ENCODE results near the gene ZFAND3. TPM values are rescaled to one million over a fixed set of nuclear protein-coding genes. Genes with fewer than 3 reads are reported as not detected.

Gene ZFAND3
- polyA plus RNA-seq, 1 of the 3 experiments (the other 2 are of a cell fraction): 16.7 TPM

GRCh38 chr6:38045701-38046305 lies 226.3 kb downstream of the ZFAND3 start:
- ChIA-PET CTCF (interaction anchor here (6.7 kb wide), 1 partner anchor 12 kb away, joined by 32 read pairs; no protein-coding TSS in a partner anchor), POLR2A (no interaction called here)
- Histone ChIP-seq H3F3A (replicated peaks; ENCODE audit: insufficient read depth) (peaks cover under 1% of the 10 kb centered on the region), H3K9me3 (no peaks in the 10 kb centered on the region), H3K79me2 (ENCODE audit: insufficient read depth) (peaks cover 80% of the 10 kb centered on the region), H4K20me1 (ENCODE audit: insufficient read depth) (peaks cover 70% of the 10 kb centered on the region), H3K36me3 (replicated peaks in 1 of 2; ENCODE audit: control insufficient read depth in 1 of 2, insufficient read depth in 2 of 2, low read length in 1 of 2) (no peaks in the 10 kb centered on the region), H3K4me1 (ENCODE audit: control insufficient read depth in 1 of 2, insufficient read depth in 2 of 2, low read depth in 1 of 2, low read length in 1 of 2) (peaks cover 0 to 3% of the 10 kb centered on the region in 2 experiments; a peak in 2 of 4 replicates), H2AFZ (ENCODE audit: low read depth) (no peak overlapping the region), H3K9me2 (no peaks in the 10 kb centered on the region), H3K27ac (ENCODE audit: low read depth in 2 of 2, low read length in 1 of 2) (no peak overlapping the region), H3K9ac (no peak overlapping the region), H3K27me3 (ENCODE audit: insufficient read depth) (no peaks in the 10 kb centered on the region), H3K4me3 (ENCODE audit: low read depth in 2 of 2, low read length in 1 of 2) (no peak overlapping the region), H3K4me2 (no peak overlapping the region)
- no peak for DNase-seq
- no peak for TF ChIP-seq MEF2A (IDR thresholded peaks at IDR 0.05; ENCODE audit: borderline replicate concordance, low read depth)
- no peak for TF ChIP-seq SMC3 (IDR thresholded peaks at IDR 0.05; ENCODE audit: low read depth, low read length)
- no peak for TF ChIP-seq EZH2phosphoT487 (IDR thresholded peaks at IDR 0.05; ENCODE audit: borderline replicate concordance, low read depth)
- TF ChIP-seq, protein P1, sequence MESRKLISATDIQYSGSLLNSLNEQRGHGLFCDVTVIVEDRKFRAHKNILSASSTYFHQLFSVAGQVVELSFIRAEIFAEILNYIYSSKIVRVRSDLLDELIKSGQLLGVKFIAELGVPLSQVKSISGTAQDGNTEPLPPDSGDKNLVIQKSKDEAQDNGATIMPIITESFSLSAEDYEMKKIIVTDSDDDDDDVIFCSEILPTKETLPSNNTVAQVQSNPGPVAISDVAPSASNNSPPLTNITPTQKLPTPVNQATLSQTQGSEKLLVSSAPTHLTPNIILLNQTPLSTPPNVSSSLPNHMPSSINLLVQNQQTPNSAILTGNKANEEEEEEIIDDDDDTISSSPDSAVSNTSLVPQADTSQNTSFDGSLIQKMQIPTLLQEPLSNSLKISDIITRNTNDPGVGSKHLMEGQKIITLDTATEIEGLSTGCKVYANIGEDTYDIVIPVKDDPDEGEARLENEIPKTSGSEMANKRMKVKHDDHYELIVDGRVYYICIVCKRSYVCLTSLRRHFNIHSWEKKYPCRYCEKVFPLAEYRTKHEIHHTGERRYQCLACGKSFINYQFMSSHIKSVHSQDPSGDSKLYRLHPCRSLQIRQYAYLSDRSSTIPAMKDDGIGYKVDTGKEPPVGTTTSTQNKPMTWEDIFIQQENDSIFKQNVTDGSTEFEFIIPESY (IDR thresholded peaks at IDR 0.05; ENCODE audit: borderline replicate concordance, low read depth): no peak
- TF ChIP-seq GABPA (IDR thresholded peaks at IDR 0.05; ENCODE audit: low read depth): no peak
- no peak for TF ChIP-seq ELF1 (IDR thresholded peaks at IDR 0.05)
- no peak for TF ChIP-seq FOSL2 (IDR thresholded peaks at IDR 0.05; ENCODE audit: borderline replicate concordance, low read depth)
- TF ChIP-seq, protein P2, sequence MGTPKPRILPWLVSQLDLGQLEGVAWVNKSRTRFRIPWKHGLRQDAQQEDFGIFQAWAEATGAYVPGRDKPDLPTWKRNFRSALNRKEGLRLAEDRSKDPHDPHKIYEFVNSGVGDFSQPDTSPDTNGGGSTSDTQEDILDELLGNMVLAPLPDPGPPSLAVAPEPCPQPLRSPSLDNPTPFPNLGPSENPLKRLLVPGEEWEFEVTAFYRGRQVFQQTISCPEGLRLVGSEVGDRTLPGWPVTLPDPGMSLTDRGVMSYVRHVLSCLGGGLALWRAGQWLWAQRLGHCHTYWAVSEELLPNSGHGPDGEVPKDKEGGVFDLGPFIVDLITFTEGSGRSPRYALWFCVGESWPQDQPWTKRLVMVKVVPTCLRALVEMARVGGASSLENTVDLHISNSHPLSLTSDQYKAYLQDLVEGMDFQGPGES (IDR thresholded peaks at IDR 0.05; ENCODE audit: low read depth, low read length): no peak
- TF ChIP-seq TCF12 (IDR thresholded peaks at IDR 0.05): no peak
- no peak for TF ChIP-seq TAF1 (IDR thresholded peaks at IDR 0.05; ENCODE audit: borderline replicate concordance, low read depth, low read length)
- TF ChIP-seq EP300 (IDR thresholded peaks at IDR 0.05; ENCODE audit: borderline replicate concordance in 1 of 2, low read depth in 1 of 2, low read length in 1 of 2): no peak
- no peak for TF ChIP-seq CHD2 (IDR thresholded peaks at IDR 0.05; ENCODE audit: low read length, partially characterized antibody)
- 83% methylated on average over 6 of the region's 6 CpGs for WGBS (ENCODE audit: low lambda C conversion rate)

- H3K9me3 ChIP-seq: no peaks in the 10 kb centered on the region
- 97% methylated on average over 4 of the region's 4 CpGs for WGBS (ENCODE audit: low lambda C conversion rate)
- peaks cover 82% of the 10 kb centered on the region for H3K79me2 ChIP-seq (ENCODE audit: insufficient read depth)
- H3K27me3 ChIP-seq (ENCODE audit: insufficient read depth): no peaks in the 10 kb centered on the region
- H3K9ac ChIP-seq: no peak overlapping the region
- no peaks in the 10 kb centered on the region for H3F3A ChIP-seq (replicated peaks; ENCODE audit: insufficient read depth)
- no peaks in the 10 kb centered on the region for H3K36me3 ChIP-seq (replicated peaks in 1 of 2; ENCODE audit: control insufficient read depth in 1 of 2, insufficient read depth in 2 of 2, low read length in 1 of 2)
- H3K4me1 ChIP-seq (ENCODE audit: control insufficient read depth in 1 of 2, insufficient read depth in 2 of 2, low read depth in 1 of 2, low read length in 1 of 2): peaks cover 0 to 4% of the 10 kb centered on the region in 2 experiments; a peak in 2 of 4 replicates
- CTCF ChIA-PET: interaction anchor here (6.7 kb wide), 1 partner anchor 13 kb away, joined by 32 read pairs; no protein-coding TSS in a partner anchor
- H2AFZ ChIP-seq (ENCODE audit: low read depth): no peak overlapping the region
- no peak overlapping the region for H3K27ac ChIP-seq (ENCODE audit: low read depth in 2 of 2, low read length in 1 of 2)
- no peaks in the 10 kb centered on the region for H3K9me2 ChIP-seq
- POLR2A ChIA-PET: no interaction called here
- H3K4me2 ChIP-seq: no peak overlapping the region
- no peak overlapping the region for H3K4me3 ChIP-seq (ENCODE audit: low read depth in 2 of 2, low read length in 1 of 2)
- TF ChIP-seq FOXJ3 (CRISPR knock-in tag; IDR thresholded peaks at IDR 0.05) (no peak), REST (IDR thresholded peaks at IDR 0.05; ENCODE audit: low read depth, low read length) (no peak), ELF1 (IDR thresholded peaks at IDR 0.05) (no peak), EP300 (IDR thresholded peaks at IDR 0.05; ENCODE audit: borderline replicate concordance in 1 of 2, low read depth in 1 of 2, low read length in 1 of 2) (no peak), FOXM1 (IDR thresholded peaks at IDR 0.05; ENCODE audit: low read depth) (no peak), JUND (IDR thresholded peaks at IDR 0.05) (no peak), YY1 (IDR thresholded peaks at IDR 0.05; ENCODE audit: low read depth) (no peak), TAF1 (IDR thresholded peaks at IDR 0.05; ENCODE audit: borderline replicate concordance, low read depth, low read length) (no peak)
- DNase-seq: no peak
- H4K20me1 ChIP-seq (ENCODE audit: insufficient read depth): peaks cover 73% of the 10 kb centered on the region
These were observed 228.0 kb downstream of the ZFAND3 start for GRCh38 chr6:38047562-38047961.

Data from SK-N-SH (cell line).